Muscle of leg (tissue), 11 donors: Measurements from ENCODE around the gene ZNF629. TPM values are rescaled to one million over a fixed set of nuclear protein-coding genes. Genes with fewer than 3 reads are reported as not detected.

Experiments used
- DNase-seq: peaks from one replicate; pipeline ENCODE4 v3.0.0; 2013
- H3K27ac ChIP-seq: one replicate; pipeline ENCODE4 v1.5.1; 2013; ENCODE audit warnings: mild to moderate bottlenecking, low read length, control low read depth
- H3K27me3 ChIP-seq: one replicate; pipeline ENCODE4 v1.6.1; 2013; ENCODE audit warnings: low read length; ENCODE audit not compliant: control insufficient read depth, insufficient read depth
- H3K36me3 ChIP-seq: one replicate; pipeline ENCODE4 v1.6.1; 2013; ENCODE audit warnings: low read length; ENCODE audit not compliant: control insufficient read depth, insufficient read depth
- H3K4me1 ChIP-seq: one replicate; pipeline ENCODE4 v1.6.1; 2013; ENCODE audit warnings: low read length; ENCODE audit not compliant: control insufficient read depth, insufficient read depth
- H3K4me3 ChIP-seq: one replicate; pipeline ENCODE4 v1.5.1; 2013; ENCODE audit warnings: low read length, control low read depth
- H3K9me3 ChIP-seq: replicated peaks from 2 replicates; pipeline ENCODE4 v1.6.1; 2013; ENCODE audit warnings: low read depth, low read length; ENCODE audit not compliant: control insufficient read depth
- WGBS: methylation state at CpG from one replicate; pipeline ENCODE4 v1.1.5; 2013; ENCODE audit warnings: missing lambda C conversion rate; ENCODE audit not compliant: insufficient coverage; 5-methylcytosine and 5-hydroxymethylcytosine counted together
- polyA plus RNA-seq, 8 donors: library from polyadenylated mRNA; unstranded; fragments of 120-200 nt; gene quantifications; one replicate each; pipeline versions ENCODE4 v1.2.1 to v1.2.3, GENCODE V29; 2013; ENCODE audit warnings: inconsistent platforms in 1 of 8, low replicate concordance in 1 of 8; ENCODE audit not compliant: insufficient read length in 8 of 8, insufficient read depth in 1 of 8
- total RNA-seq: library from RNA; stranded (reverse); fragments of 120-200 nt; gene quantifications from one replicate; pipeline ENCODE4 v1.2.4, GENCODE V29; 2013

ZNF629 gene
- total and polyA plus RNA-seq, 9 donors = 12.4 to 18.9 (median 15.2) TPM

GRCh38 chr16:30748634-30749445, 38.2 kb downstream of the ZNF629 start:
- 0% methylated on average over 17 of the region's 36 CpGs for WGBS
- Histone ChIP-seq H3K4me3 (peak overlapping the region; percentile 78), H3K27me3 (no peaks in the 10 kb centered on the region), H3K9me3 (no peaks in the 10 kb centered on the region), H3K27ac (no peak overlapping the region), H3K4me1 (peaks cover 6% of the 10 kb centered on the region), H3K36me3 (peaks cover 25% of the 10 kb centered on the region)
- no peak for DNase-seq

- no peaks in the 10 kb centered on the region for H3K27me3 ChIP-seq
- peak within 1 kb of the TSS; percentile 79 for H3K27ac ChIP-seq
- peaks cover 23% of the 10 kb centered on the region for H3K36me3 ChIP-seq
- DNase-seq = peak; percentile 100
- peaks cover 7% of the 10 kb centered on the region for H3K4me1 ChIP-seq
- H3K4me3 ChIP-seq = peak within 1 kb of the TSS; percentile 78
- 4% methylated on average over 54 of the region's 60 CpGs for WGBS
- no peaks in the 10 kb centered on the region for H3K9me3 ChIP-seq
These were observed 39.0 kb downstream of the ZNF629 start, which contains the start of gene PHKG2 for GRCh38 chr16:30747799-30748633. Gene PHKG2, plus strand, starts transcription at chr16:30748425. Its CDS starts 396 bp downstream, at chr16:30748821.

GRCh38 chr16:30747331-30747730, 39.7 kb downstream of the ZNF629 start:
- H3K27ac ChIP-seq = peak overlapping the region; percentile 79
- H3K36me3 ChIP-seq = peaks cover 21% of the 10 kb centered on the region
- H3K4me3 ChIP-seq = peak overlapping the region; percentile 60
- 38% methylated on average over 3 of the region's 3 CpGs for WGBS
- no peak for DNase-seq
- no peaks in the 10 kb centered on the region for H3K27me3 ChIP-seq
- H3K4me1 ChIP-seq = peaks cover 7% of the 10 kb centered on the region
- no peaks in the 10 kb centered on the region for H3K9me3 ChIP-seq

GRCh38 chr16:30746638-30747175, 40.3 kb downstream of the ZNF629 start:
- Histone ChIP-seq H3K36me3 (peaks cover 28% of the 10 kb centered on the region), H3K27ac (no peak overlapping the region), H3K27me3 (no peaks in the 10 kb centered on the region), H3K9me3 (no peaks in the 10 kb centered on the region), H3K4me1 (peaks cover 7% of the 10 kb centered on the region), H3K4me3 (no peak overlapping the region)
- 73% methylated on average over 7 of the region's 9 CpGs for WGBS
- no peak for DNase-seq

- Histone ChIP-seq H3K36me3 (peaks cover 32% of the 10 kb centered on the region), H3K9me3 (no peaks in the 10 kb centered on the region), H3K27me3 (no peaks in the 10 kb centered on the region), H3K27ac (no peak overlapping the region), H3K4me3 (no peak overlapping the region), H3K4me1 (peaks cover 12% of the 10 kb centered on the region)
- 67% methylated on average over 1 of the region's 2 CpGs for WGBS
- DNase-seq = no peak
These were observed 41.9 kb downstream of the ZNF629 start for GRCh38 chr16:30745082-30745481.

GRCh38 chr16:30744183-30744582, 42.8 kb downstream of the ZNF629 start:
- WGBS = 40% methylated on average over 1 of the region's 2 CpGs
- DNase-seq = peak; percentile 97
- H3K27me3 ChIP-seq = no peaks in the 10 kb centered on the region
- no peaks in the 10 kb centered on the region for H3K9me3 ChIP-seq
- peak overlapping the region; percentile 45 for H3K27ac ChIP-seq
- H3K4me3 ChIP-seq = no peak overlapping the region
- H3K4me1 ChIP-seq = peaks cover 13% of the 10 kb centered on the region
- peaks cover 40% of the 10 kb centered on the region for H3K36me3 ChIP-seq

GRCh38 chr16:30743716-30744115, 43.3 kb downstream of the ZNF629 start:
- H3K9me3 ChIP-seq = no peaks in the 10 kb centered on the region
- peak; percentile 88 for DNase-seq
- WGBS = 48% methylated on average over 11 of the region's 11 CpGs
- H3K4me1 ChIP-seq = peaks cover 13% of the 10 kb centered on the region
- H3K27me3 ChIP-seq = no peaks in the 10 kb centered on the region
- peaks cover 45% of the 10 kb centered on the region for H3K36me3 ChIP-seq
- no peak overlapping the region for H3K4me3 ChIP-seq
- peak overlapping the region; percentile 45 for H3K27ac ChIP-seq

- H3K4me1 ChIP-seq = peaks cover 7% of the 10 kb centered on the region
- no peak for DNase-seq
- WGBS = 100% methylated on average over 1 of the region's 6 CpGs
- no peak overlapping the region for H3K27ac ChIP-seq
- H3K4me3 ChIP-seq = no peak overlapping the region
- no peaks in the 10 kb centered on the region for H3K27me3 ChIP-seq
- peaks cover 67% of the 10 kb centered on the region for H3K36me3 ChIP-seq
- H3K9me3 ChIP-seq = no peaks in the 10 kb centered on the region
These were observed 45.5 kb downstream of the ZNF629 start for GRCh38 chr16:30741461-30741914.

- Histone ChIP-seq H3K36me3 (peaks cover 76% of the 10 kb centered on the region), H3K9me3 (no peaks in the 10 kb centered on the region), H3K4me3 (no peak overlapping the region), H3K27me3 (no peaks in the 10 kb centered on the region), H3K27ac (no peak overlapping the region), H3K4me1 (peaks cover 7% of the 10 kb centered on the region)
- 43% methylated on average over 6 of the region's 8 CpGs for WGBS
- peak; percentile 61 for DNase-seq
These were observed 46.4 kb downstream of the ZNF629 start for GRCh38 chr16:30740364-30741251.
